ENCODE measurements around the gene EFNA3. TPM values are rescaled to one million over a fixed set of nuclear protein-coding genes. Genes with fewer than 3 reads are reported as not detected.

The EFNA3 gene
- total and polyA plus RNA-seq, 11 donors = 0.20 to 2.4 (median 0.61) TPM

GRCh38 chr1:155107309-155108264 lies 28.9 kb downstream of the EFNA3 start:
- TF ChIP-seq POLR2A (IDR thresholded peaks at IDR 0.05) = no peak
- no peak for TF ChIP-seq CTCF (IDR thresholded peaks at IDR 0.05)
- ATAC-seq = peak in 1 of 4 donors; percentile 6
- Histone ChIP-seq H3K27me3 (no peaks in the 10 kb centered on the region), H3K36me3 (no peaks in the 10 kb centered on the region), H3K9me3 (no peaks in the 10 kb centered on the region), H3K4me1 (peaks cover 0 to 15% (median 8%) of the 10 kb centered on the region in 12 donors), H3K4me3 (no peak overlapping the region), H3K27ac (no peak overlapping the region)
- intact Hi-C loops (cut with DNase I) = no loop called here
- WGBS, 4 donors = 76 to 82% (median 79%) methylated on average over 10 to 12 of the region's 12 CpGs
- no peak for DNase-seq

DNA sequence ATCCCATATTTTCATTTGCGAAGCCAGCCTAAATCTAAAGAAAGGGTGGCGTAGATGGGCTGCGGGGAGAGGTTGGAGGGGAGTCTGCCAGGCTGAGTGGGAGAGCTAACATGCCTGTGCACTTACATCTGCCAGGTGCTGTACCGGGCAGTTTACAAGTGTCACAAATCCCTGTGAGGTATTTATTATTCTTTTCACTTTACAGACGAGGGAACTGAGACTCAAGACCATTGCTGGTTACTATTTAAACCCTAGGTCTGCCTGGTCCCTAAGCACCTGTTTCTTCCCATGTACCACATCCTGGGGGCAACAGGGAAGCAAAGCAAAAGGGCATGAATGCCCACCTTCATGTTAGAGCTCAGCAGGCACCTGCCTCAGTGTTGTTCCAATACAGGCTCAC lies 29.7 kb downstream of the EFNA3 start:
- Histone ChIP-seq H3K36me3 (no peaks in the 10 kb centered on the region), H3K27ac (no peak overlapping the region), H3K4me3 (no peak overlapping the region), H3K4me1 (peaks cover 0 to 15% (median 8%) of the 10 kb centered on the region in 12 donors), H3K9me3 (no peaks in the 10 kb centered on the region), H3K27me3 (no peaks in the 10 kb centered on the region)
- intact Hi-C loops (cut with DNase I) = no loop called here
- TF ChIP-seq CTCF (IDR thresholded peaks at IDR 0.05) (no peak), POLR2A (IDR thresholded peaks at IDR 0.05) (no peak)
- DNase-seq (no peak), ATAC-seq (no peak)
- 79 to 89% (median 87%) methylated on average over 5 of the region's 5 CpGs for WGBS, 4 donors

- peaks cover 0 to 6% (median 1%) of the 10 kb centered on the region in 12 donors for H3K4me1 ChIP-seq
- TF ChIP-seq CTCF (IDR thresholded peaks at IDR 0.05) (no peak), POLR2A (IDR thresholded peaks at IDR 0.05) (no peak)
- no peaks in the 10 kb centered on the region for H3K27me3 ChIP-seq
- DNase-seq (no peak), ATAC-seq (no peak)
- H3K36me3 ChIP-seq = no peaks in the 10 kb centered on the region
- no peaks in the 10 kb centered on the region for H3K9me3 ChIP-seq
- H3K4me3 ChIP-seq = no peak overlapping the region
- intact Hi-C loops (cut with DNase I) = no loop called here
- no peak overlapping the region for H3K27ac ChIP-seq
- WGBS, 4 donors = 87 to 92% (median 89%) methylated on average over 8 of the region's 8 CpGs
Observed at GRCh38 chr1:155110381-155110780, 31.7 kb downstream of the EFNA3 start.

DNA sequence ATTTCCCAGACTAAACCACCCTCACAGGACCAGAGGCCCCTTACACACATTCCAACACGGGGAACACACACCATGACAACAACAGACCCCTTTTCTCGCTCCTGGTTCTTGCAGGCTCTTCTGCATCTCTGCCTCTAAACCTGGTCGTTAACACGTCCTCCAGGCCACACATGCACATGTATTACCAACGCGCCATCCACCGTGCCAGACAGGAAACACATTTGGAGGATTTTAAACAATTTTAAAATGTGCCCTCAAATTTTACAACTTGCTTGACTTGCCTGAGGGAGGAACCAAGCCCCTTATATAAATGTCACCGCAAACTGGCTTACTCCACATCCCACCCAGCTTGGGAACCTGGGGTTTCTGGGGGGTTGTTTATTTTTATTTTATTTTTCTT lies 32.2 kb downstream of the EFNA3 start:
- H3K27ac ChIP-seq = no peak overlapping the region
- no peak for ATAC-seq
- 81 to 86% (median 84%) methylated on average over 8 of the region's 8 CpGs for WGBS, 4 donors
- intact Hi-C loops (cut with DNase I) = no loop called here
- DNase-seq = no peak
- TF ChIP-seq POLR2A (IDR thresholded peaks at IDR 0.05) (no peak), CTCF (IDR thresholded peaks at IDR 0.05) (no peak)
- H3K36me3 ChIP-seq = no peaks in the 10 kb centered on the region
- H3K4me1 ChIP-seq = peaks cover 0 to 3% (median 0%) of the 10 kb centered on the region in 12 donors
- H3K4me3 ChIP-seq = no peak overlapping the region
- H3K27me3 ChIP-seq = no peaks in the 10 kb centered on the region
- no peaks in the 10 kb centered on the region for H3K9me3 ChIP-seq

All from heart left ventricle (tissue), 16 donors.